DMS79 treated with DMSO at 0.1 percent for 48 hours (cell line): ENCODE data around the gene NTRK3.
A peak's percentile ranks its signal among the peaks of the same experiment; 100 is the strongest.

Experiments
- DNase-seq: peaks from one replicate; lab custom pipeline; 2025; lab: John Stamatoyannopoulos, UW

Gene NTRK3

GRCh38 chr15:88178631-88179030, 77.9 kb downstream of the NTRK3 start:
- DNase-seq: no peak

- DNase-seq: no peak
These were observed 79.1 kb downstream of the NTRK3 start for GRCh38 chr15:88177451-88177850.

- DNase-seq: no peak
These were observed 82.0 kb downstream of the NTRK3 start for GRCh38 chr15:88174571-88174970.

- DNase-seq: no peak
These were observed 90.2 kb downstream of the NTRK3 start for GRCh38 chr15:88166082-88166993.

GRCh38 chr15:88161636-88162035, 94.9 kb downstream of the NTRK3 start:
- no peak for DNase-seq

- DNase-seq: no peak
These were observed 101.2 kb downstream of the NTRK3 start for GRCh38 chr15:88155310-88155709.

- no peak for DNase-seq
These were observed 103.9 kb downstream of the NTRK3 start for GRCh38 chr15:88152672-88153071.

GRCh38 chr15:88147760-88148159, 108.8 kb downstream of the NTRK3 start:
- DNase-seq: no peak

GRCh38 chr15:88144921-88145653, 111.5 kb downstream of the NTRK3 start:
- DNase-seq: no peak

- no peak for DNase-seq
These were observed 114.4 kb downstream of the NTRK3 start for GRCh38 chr15:88142121-88142520.

- DNase-seq: no peak
These were observed 115.2 kb downstream of the NTRK3 start for GRCh38 chr15:88141269-88141889.

GRCh38 chr15:88140398-88140797, 116.1 kb downstream of the NTRK3 start:
- no peak for DNase-seq

- DNase-seq: no peak
These were observed 116.6 kb downstream of the NTRK3 start for GRCh38 chr15:88139936-88140335.

- DNase-seq: no peak
These were observed 122.7 kb downstream of the NTRK3 start for GRCh38 chr15:88133795-88134194.

- no peak for DNase-seq
These were observed 124.0 kb downstream of the NTRK3 start for GRCh38 chr15:88132499-88132898.

GRCh38 chr15:88131937-88132336, 124.6 kb downstream of the NTRK3 start:
- DNase-seq: no peak

- DNase-seq: no peak
These were observed 129.1 kb downstream of the NTRK3 start for GRCh38 chr15:88127432-88127790.

GRCh38 chr15:88126695-88127431, 129.7 kb downstream of the NTRK3 start:
- no peak for DNase-seq

- DNase-seq: no peak
These were observed 131.0 kb downstream of the NTRK3 start for GRCh38 chr15:88125576-88125975.

- no peak for DNase-seq
These were observed 132.3 kb downstream of the NTRK3 start for GRCh38 chr15:88124199-88124598.

- DNase-seq: no peak
These were observed 134.5 kb downstream of the NTRK3 start for GRCh38 chr15:88121968-88122530.

GRCh38 chr15:88120026-88120425, 136.5 kb downstream of the NTRK3 start:
- peak; percentile 66 for DNase-seq
